ENCODE data around the gene ANKRD28. TPM values are rescaled to one million over a fixed set of nuclear protein-coding genes. Genes with fewer than 3 reads are reported as not detected.

Gene ANKRD28
- total and polyA plus RNA-seq, 2 of the 8 experiments (the other 6 are each of a cell fraction or from before 2014, with no cell fraction given) = 39.1 to 61.7 TPM

DNA sequence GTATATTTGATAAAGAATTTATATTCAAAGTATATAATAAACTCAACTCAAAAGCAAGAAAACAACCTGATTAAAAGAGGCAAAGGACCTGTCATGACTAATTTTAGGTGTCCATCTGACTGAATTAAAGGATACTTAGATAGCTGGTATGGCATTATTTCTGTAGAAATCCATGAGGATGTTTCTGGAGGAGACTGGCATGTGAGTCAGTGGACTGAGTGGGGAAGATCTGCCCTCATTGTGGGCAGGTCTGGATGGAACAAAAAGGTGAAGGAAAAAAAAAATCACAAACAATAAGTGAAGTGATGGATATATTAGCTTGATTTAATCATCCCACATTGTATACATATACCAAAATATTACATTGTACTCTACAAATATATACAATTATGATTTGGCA is 16.6 kb downstream of the ANKRD28 start:
- H2BK20ac ChIP-seq (ENCODE audit: low read length) = no peak overlapping the region
- H3K27ac ChIP-seq (ENCODE audit: low read depth, low read length) = no peak overlapping the region
- H4K91ac ChIP-seq (replicated peaks; ENCODE audit: insufficient read length, low read length) = no peak overlapping the region
- H3K27me3 ChIP-seq (replicated peaks in 1 of 4; ENCODE audit: control insufficient read depth in 3 of 4, extremely low read depth in 1 of 4, insufficient read depth in 3 of 4, low read length in 3 of 4) = no peaks in the 10 kb centered on the region
- H3K18ac ChIP-seq (ENCODE audit: extremely low read depth, low read length) = no peak overlapping the region
- no peak overlapping the region for H2BK120ac ChIP-seq (replicated peaks; ENCODE audit: low read depth, low read length)
- H4K5ac ChIP-seq (ENCODE audit: insufficient read length, low read depth, low read length) = no peak overlapping the region
- H3K36me3 ChIP-seq (ENCODE audit: control insufficient read depth in 2 of 4, insufficient read depth in 4 of 4, low read length in 3 of 4) = no peaks in the 10 kb centered on the region
- no peak overlapping the region for H3K4me3 ChIP-seq (ENCODE audit: extremely low read depth in 1 of 4, insufficient read depth in 2 of 4, low read depth in 3 of 4, low read length in 4 of 4)
- H2AFZ ChIP-seq (ENCODE audit: low read length) = no peak overlapping the region
- H3K4me2 ChIP-seq (ENCODE audit: insufficient read depth in 1 of 2, low read depth in 2 of 2, low read length in 2 of 2) = no peak overlapping the region
- ChIA-PET CTCF (ENCODE audit: partially characterized antibody) (interaction anchor here (1.0 kb wide), 1 partner anchor 31 kb away, joined by 4 read pairs; no protein-coding TSS in a partner anchor), POLR2A (ENCODE audit: partially characterized antibody) (interaction anchor here (0.7 to 1.3 kb wide), 2 partner anchors 20 to 30 kb away, joined by 4 read pairs; no protein-coding TSS in a partner anchor)
- DNase-seq (ENCODE audit: low read depth in 1 of 2, low spot score in 2 of 2) (no peak), FAIRE-seq (no peak)
- no peak overlapping the region for H2BK12ac ChIP-seq (ENCODE audit: low read depth, low read length)
- H2BK5ac ChIP-seq (ENCODE audit: low read depth, low read length) = no peak overlapping the region
- no peak overlapping the region for H3K4ac ChIP-seq (replicated peaks; ENCODE audit: insufficient read length, low read depth, low read length)
- peaks cover 0 to 3% (median 0%) of the 10 kb centered on the region in 4 experiments; a peak in 1 of 7 replicates for H3K4me1 ChIP-seq (replicated peaks in 1 of 4; ENCODE audit: control insufficient read depth in 3 of 4, insufficient read depth in 4 of 4, low read length in 3 of 4)
- H2AK5ac ChIP-seq (ENCODE audit: low read depth, low read length) = no peak overlapping the region
- TF ChIP-seq TBP (IDR thresholded peaks at IDR 0.05; ENCODE audit: low read depth, low read length) = no peak
- TF ChIP-seq SIN3A (conservative IDR thresholded peaks at IDR 0.05 in 1 of 2, IDR thresholded peaks at IDR 0.05 in 1 of 2; ENCODE audit: low read depth in 1 of 2, low read length in 2 of 2) = no peak
- no peak for TF ChIP-seq KDM5A (IDR thresholded peaks at IDR 0.05; ENCODE audit: low read length)
- no peak for TF ChIP-seq NRF1 (IDR thresholded peaks at IDR 0.05; ENCODE audit: low read depth, low read length)
- no peak for TF ChIP-seq RAD21 (IDR thresholded peaks at IDR 0.05 in 1 of 2, conservative IDR thresholded peaks at IDR 0.05 in 1 of 2; ENCODE audit: low read depth in 2 of 2, low read length in 2 of 2)
- no peak for TF ChIP-seq SAP30 (IDR thresholded peaks at IDR 0.05; ENCODE audit: insufficient read depth, insufficient replicate concordance, low read length)
- no peak for TF ChIP-seq TEAD4 (IDR thresholded peaks at IDR 0.05; ENCODE audit: low read depth, low read length)
- H2BK15ac ChIP-seq (ENCODE audit: low read length) = no peak overlapping the region
- no peak overlapping the region for H4K8ac ChIP-seq (ENCODE audit: extremely low read depth, insufficient read depth, low read length)
- H3K79me1 ChIP-seq (ENCODE audit: low read depth, low read length) = peaks cover 2% of the 10 kb centered on the region; the same call in 1 of the 2 replicates
- peaks cover 0 to 43% of the 10 kb centered on the region in 2 experiments; a peak in 2 of 4 replicates for H3K79me2 ChIP-seq (ENCODE audit: control insufficient read depth in 1 of 2, insufficient read depth in 2 of 2, low read length in 2 of 2)
- no peak overlapping the region for H3K23ac ChIP-seq (ENCODE audit: insufficient read length)
- H3K9ac ChIP-seq (replicated peaks in 1 of 4; ENCODE audit: extremely low read depth in 1 of 4, low read depth in 3 of 4, low read length in 3 of 4) = no peak overlapping the region
- H3K9me3 ChIP-seq (ENCODE audit: insufficient read depth in 2 of 2, low read depth in 1 of 2, low read length in 1 of 2) = no peaks in the 10 kb centered on the region
- no peaks in the 10 kb centered on the region for H3K23me2 ChIP-seq (ENCODE audit: low read depth, low read length)
- no peak overlapping the region for H3K14ac ChIP-seq (ENCODE audit: insufficient read length)
- no peak overlapping the region for H3K56ac ChIP-seq (replicated peaks; ENCODE audit: insufficient read length, low read depth, low read length)
- H4K20me1 ChIP-seq (replicated peaks in 1 of 2; ENCODE audit: control insufficient read depth in 1 of 2, insufficient read depth in 2 of 2, low read length in 2 of 2) = no peaks in the 10 kb centered on the region
